Putamen (tissue), 1 donor: ENCODE data around the gene DNMBP.
"Not testable (repeated sequence)": the region's sequence is repeated elsewhere in the genome, so short reads cannot be mapped to it uniquely, and the experiment has no call there.

Experiments
- DNase-seq: peaks from one replicate; pipeline ENCODE4 v3.0.0-alpha.2; 2016; ENCODE audit warnings: low spot score

DNMBP gene

GRCh38 chr10:99917963-99918825 lies 91.6 kb downstream of the DNMBP start:
- DNase-seq: no peak

- DNase-seq: no peak
Measured at GRCh38 chr10:99916776-99917175, 93.0 kb downstream of the DNMBP start.

DNA sequence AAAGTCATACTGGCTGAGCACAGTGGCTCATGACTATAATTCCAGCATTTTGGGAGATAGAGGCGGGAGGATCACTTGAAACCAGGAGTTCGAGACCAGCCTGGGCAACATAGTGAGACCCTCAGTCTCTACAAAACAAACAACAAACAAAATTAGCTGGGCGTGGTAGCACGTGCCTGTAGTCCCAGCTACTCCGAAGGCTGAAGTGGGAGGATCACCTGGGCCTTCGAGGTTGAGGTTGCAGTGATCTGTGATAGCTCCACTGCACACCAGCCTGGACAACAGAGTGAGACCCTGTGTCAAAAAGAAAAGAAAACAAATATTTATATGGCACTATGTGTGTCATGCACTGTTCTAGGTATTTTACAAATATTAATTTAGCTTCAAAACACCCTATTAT lies 94.3 kb downstream of the DNMBP start:
- DNase-seq: no peak

DNA sequence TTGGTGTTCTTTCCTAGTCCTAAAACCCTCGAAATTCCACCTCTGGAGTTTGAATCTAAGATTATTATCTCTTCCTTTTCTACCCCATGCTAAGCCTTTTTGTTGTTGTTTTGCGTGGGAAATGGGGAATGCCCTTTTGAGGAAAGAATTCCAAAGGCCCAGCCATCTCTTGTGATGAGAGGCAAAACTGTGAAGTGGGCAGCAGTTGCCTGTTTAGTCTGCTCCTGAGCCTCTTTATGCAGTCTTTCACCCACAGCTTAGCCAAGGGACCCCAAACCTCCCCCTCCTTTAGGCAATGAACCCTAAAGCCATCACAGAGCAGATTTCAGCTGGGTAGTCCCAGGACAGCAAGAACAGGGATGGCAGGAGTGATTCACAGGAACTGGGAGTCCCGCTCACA lies 95.5 kb downstream of the DNMBP start:
- no peak for DNase-seq

- DNase-seq: no peak
Measured at GRCh38 chr10:99913831-99914235, 95.9 kb downstream of the DNMBP start.

DNA sequence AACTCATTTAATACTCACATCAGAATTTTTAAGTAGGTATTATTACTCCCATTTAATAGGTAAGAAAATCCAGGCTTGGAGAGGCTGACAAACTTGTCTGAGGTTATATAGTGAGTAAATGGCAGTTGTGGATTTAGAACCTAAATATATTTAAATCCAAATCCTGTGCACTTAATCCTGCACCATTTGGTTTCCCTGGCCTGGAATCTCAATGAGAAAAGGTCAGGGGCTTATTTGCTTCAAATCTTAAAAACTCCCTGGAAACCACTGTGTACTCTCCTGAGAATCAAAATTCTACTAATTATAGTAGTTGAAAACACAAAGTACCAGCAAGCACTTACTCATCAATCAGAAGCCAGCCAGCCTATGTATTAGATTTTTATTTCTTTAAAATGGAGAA lies 97.7 kb downstream of the DNMBP start:
- DNase-seq: no peak

DNA sequence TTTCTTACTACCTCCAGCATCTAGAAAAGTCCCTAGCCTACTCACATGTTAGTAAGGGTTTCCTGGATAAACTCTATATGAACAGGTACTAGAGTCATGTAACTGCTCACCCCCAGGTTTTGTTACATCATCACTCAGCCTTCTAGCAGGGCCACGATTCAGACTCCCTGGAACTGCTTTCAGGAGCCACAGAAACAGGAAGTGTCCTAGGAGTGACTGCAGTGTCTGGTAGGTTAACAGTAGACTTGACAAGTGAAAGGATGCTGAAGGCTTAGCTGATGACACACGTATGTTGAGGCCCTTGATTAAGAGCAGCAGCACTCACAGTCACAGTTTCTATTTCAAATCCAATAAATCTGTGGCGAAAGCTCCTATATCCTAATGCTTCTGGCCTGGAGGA lies 101.2 kb downstream of the DNMBP start:
- no peak for DNase-seq

DNA sequence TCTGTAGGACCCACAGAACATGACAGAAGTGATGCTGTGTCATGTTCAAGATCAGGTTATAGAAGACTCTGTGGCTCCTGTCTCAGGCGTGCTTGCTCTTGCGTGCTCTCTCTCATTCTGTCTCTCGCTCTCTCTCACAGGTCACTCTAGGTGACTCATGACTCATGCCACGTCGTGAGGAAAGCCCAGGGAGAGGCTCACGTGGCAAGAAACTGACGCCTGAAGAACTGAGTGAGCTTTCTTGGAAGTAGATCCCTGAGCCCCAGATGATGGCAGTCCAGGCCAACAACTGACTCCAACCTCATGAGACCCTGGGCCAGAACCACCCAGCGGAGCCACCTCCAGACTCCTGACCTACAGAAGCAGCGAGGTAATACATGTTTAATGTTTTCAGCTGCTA lies 103.3 kb downstream of the DNMBP start:
- no peak for DNase-seq

DNA sequence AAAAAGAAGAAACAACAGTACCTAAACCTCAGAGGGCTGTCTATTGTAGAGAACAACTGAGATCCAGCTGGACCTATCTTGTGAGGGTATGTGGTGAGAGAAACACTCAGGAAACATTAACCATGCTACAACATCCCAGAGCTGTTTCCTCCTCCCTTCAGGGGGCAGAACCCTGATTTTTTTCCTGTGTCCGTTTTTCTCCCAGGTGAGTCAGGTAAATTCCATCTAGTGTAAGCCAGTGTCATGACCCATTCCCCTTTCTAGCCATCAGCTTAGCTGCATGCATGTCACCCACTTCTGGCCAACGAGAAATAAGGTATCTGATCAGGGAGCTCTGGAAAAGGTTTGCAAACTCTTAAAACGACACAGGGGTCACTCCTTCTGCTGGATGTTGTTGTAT lies 103.8 kb downstream of the DNMBP start:
- no peak for DNase-seq

- no peak for DNase-seq
Measured at GRCh38 chr10:99895867-99896266, 113.9 kb downstream of the DNMBP start.

DNA sequence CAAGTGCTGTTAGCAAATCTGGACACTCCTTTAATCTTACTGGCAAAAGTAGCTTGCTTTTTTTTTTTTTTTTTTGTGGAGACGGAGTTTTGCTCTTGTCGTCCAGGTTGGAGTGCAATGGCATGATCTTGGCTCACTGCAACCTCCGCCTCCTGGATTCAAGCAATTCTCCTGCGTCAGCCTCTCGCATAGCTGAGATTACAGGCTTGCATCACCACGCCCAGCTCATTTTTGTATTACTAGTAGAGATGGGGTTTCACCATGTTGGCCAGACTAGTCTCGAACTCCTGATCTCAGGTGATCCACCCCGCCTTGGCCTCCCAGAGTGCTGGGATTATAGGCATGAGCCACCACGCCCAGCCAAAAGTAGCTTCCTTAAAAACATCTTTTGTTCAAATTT lies 114.7 kb downstream of the DNMBP start:
- not testable (repeated sequence) for DNase-seq

DNA sequence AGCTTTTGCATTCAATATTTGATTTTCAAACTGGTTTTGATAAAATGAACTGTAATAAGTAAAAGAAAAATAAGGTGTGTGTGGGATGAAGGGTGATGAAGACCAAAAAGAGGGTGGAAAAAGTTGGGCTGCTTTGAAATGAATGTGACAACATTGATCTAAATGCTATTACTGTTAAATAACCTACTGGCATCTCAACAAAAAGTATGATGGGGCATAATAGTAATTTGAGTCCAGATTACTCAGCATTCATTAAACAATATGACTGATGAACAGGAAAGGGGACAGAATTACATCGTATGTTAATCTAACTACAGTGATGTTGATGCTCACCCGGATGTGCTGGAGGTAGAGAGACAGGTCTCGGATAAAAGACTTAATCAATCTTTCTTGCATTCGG lies 115.1 kb downstream of the DNMBP start:
- DNase-seq: no peak

DNA sequence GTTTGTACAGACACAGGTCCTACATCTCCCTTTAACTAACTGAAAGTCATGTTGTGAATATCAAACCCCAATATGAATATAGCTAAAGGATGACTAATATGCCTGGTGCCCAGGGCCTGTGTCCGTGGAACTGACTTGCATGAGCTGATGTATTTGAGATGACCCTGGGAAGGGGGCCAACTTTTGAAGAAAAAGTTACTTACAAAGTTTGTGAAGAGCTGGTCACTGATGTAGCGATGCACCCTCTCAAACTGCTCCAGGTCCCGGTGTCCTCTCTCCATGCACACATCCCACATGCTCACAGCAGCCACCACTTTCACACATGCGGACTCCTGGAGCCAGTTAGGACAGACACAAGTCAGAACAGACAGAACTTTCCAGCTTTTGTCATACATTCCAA lies 121.1 kb downstream of the DNMBP start:
- DNase-seq: no peak

GRCh38 chr10:99883523-99883922 lies 126.2 kb downstream of the DNMBP start:
- DNase-seq: no peak

GRCh38 chr10:99881371-99881770 lies 128.4 kb downstream of the DNMBP start:
- DNase-seq: no peak

GRCh38 chr10:99880080-99880835 lies 129.5 kb downstream of the DNMBP start:
- no peak for DNase-seq

GRCh38 chr10:99875473-99875872 lies 134.3 kb downstream of the DNMBP start:
- DNase-seq: no peak

DNA sequence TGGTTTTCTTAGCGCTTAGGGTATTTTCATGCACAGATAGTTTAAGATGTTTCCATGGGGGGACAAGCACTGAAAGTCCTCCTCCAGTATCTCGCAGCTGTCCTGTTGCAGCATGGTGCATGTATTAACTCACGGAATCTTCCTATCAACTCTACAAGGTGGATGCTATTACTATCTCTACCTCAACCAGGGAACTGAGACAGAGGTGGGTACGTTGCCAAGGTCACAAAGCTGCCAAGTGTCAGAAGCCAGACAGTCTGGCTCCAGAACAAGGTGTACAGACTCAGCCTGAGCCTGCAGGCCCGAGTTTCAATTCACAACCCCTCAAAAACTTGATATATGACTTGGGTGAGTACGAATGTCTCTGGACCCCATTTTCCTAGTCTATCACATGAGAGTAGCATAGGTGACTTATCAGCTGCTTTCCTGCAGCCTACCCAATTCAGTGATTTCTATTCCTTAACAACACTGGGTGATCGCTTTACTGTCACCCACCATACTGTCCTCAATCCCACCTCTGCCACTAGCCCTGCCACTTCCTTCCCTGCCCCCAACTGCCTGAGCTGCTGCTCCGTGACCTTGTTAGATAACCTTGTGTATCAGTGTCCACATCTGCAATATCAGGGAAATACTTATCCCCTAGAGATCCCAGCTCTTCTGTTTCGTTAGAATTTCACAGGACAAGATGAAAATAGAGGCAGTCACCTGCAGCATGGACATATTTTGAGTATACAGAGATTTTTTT lies 135.2 kb downstream of the DNMBP start:
- no peak for DNase-seq

DNA sequence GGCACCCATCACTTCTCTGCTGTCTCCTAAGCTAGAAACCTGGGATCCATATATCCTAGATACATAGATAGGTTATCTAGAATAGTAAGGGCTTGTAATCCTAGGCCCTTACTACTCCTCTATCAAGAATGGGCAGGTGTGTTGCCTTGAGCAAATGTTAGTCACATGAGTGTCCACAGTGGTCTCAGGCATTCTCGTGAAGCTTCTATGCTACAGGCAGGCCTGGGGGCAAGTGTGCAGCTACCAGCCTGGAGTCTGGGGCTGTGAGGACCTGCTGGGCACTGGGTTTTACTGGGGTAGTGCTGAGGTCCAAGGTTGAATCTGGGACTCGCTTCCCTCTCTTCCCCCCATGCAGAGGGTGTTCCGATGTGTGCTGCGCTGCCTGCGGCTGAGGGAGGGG lies 135.9 kb downstream of the DNMBP start:
- no peak for DNase-seq

- no peak for DNase-seq
Measured at GRCh38 chr10:99872367-99873162, 137.2 kb downstream of the DNMBP start.

DNA sequence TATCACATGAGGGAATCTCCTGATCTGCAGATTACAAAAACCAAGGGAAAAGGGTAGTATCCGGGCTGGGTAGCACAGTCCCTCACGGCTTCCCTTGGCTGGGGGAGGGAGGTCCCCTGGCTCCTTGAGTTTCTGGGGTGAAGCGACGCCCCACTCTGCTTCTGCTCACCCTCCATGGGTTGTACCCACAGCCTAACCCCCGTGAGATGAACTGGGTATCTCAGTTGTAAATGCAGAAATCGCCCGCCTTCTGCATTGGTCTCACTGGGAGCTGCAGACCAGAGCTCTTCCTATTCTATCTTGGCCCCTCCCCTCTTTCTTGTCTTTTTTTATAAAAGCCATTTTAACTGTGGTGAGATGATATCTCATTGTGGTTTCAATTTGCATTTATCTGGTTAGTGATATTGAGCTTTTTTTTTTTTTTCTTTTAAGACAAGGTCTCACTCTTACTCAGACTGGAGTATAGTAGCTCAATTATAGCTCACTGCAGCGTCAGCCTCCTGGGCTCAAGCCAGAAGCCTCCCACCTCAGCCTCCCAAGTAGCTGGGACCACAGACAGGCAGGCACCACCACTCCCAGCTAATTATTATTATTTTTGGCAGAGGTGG lies 139.5 kb downstream of the DNMBP start:
- DNase-seq: no peak
